Kidney epithelial cell (primary cell): ENCODE measurements around the gene NDST3. TPM values are rescaled to one million over a fixed set of nuclear protein-coding genes. Genes with fewer than 3 reads are reported as not detected.

Source experiments
- DNase-seq: peaks from one replicate; pipeline ENCODE4 v3.0.0-alpha.2; 2010; ENCODE audit warnings: low read depth
- H3K27me3 ChIP-seq: 2 replicates; pipeline ENCODE4 v1.6.0; 2011; ENCODE audit warnings: low read length; ENCODE audit not compliant: control insufficient read depth, insufficient read depth
- H3K36me3 ChIP-seq: 2 replicates; pipeline ENCODE4 v1.5.1; 2011; ENCODE audit warnings: low read length; ENCODE audit not compliant: control insufficient read depth, insufficient read depth
- H3K4me3 ChIP-seq: 2 replicates; pipeline ENCODE4 v1.5.1; 2011; ENCODE audit warnings: low read depth, mild to moderate bottlenecking, control low read depth, low read length
- CTCF ChIP-seq: IDR thresholded peaks from 2 replicates; pipeline ENCODE4 v1.5.1; 2011; ENCODE audit warnings: mild to moderate bottlenecking, moderate library complexity, low read length, control low read depth, inconsistent platforms; ENCODE audit not compliant: insufficient read depth, poor library complexity, severe bottlenecking
- total RNA-seq: library from RNA; depleted of rRNA; stranded (reverse); fragments of >200 nt; gene quantifications from 2 replicates; pipeline ENCODE4 v1.2.3, GENCODE V29; 2015

The NDST3 gene
- 0.41 and 0.71 TPM in 2 replicates for total RNA-seq

GRCh38 chr4:118034053-118034785 lies at the start of gene NDST3:
TSS of gene NDST3 (plus strand) at chr4:118034486. CDS start at chr4:118053911, 19,425 bp downstream.
- peak; percentile 55 for DNase-seq
- H3K27me3 ChIP-seq = no peaks in the 10 kb centered on the region
- H3K4me3 ChIP-seq = peak within 1 kb of the TSS; percentile 79
- peak; percentile 57 for TF ChIP-seq CTCF
- no peaks in the 10 kb centered on the region for H3K36me3 ChIP-seq

- H3K4me3 ChIP-seq = no peak overlapping the region
- no peak for TF ChIP-seq CTCF
- no peaks in the 10 kb centered on the region for H3K36me3 ChIP-seq
- no peaks in the 10 kb centered on the region for H3K27me3 ChIP-seq
- DNase-seq = no peak
Observed at GRCh38 chr4:117986321-117986720, 48.0 kb upstream of the NDST3 start.

GRCh38 chr4:117987464-117987863 lies 46.8 kb upstream of the NDST3 start:
- DNase-seq = no peak
- Histone ChIP-seq H3K36me3 (no peaks in the 10 kb centered on the region), H3K4me3 (no peak overlapping the region), H3K27me3 (no peaks in the 10 kb centered on the region)
- TF ChIP-seq CTCF = no peak

- no peak for TF ChIP-seq CTCF
- no peak for DNase-seq
- Histone ChIP-seq H3K36me3 (no peaks in the 10 kb centered on the region), H3K4me3 (no peak overlapping the region), H3K27me3 (no peaks in the 10 kb centered on the region)
Observed at GRCh38 chr4:117996891-117997290, 37.4 kb upstream of the NDST3 start.

- no peak for DNase-seq
- Histone ChIP-seq H3K4me3 (no peak overlapping the region), H3K27me3 (no peaks in the 10 kb centered on the region), H3K36me3 (no peaks in the 10 kb centered on the region)
- TF ChIP-seq CTCF = no peak
Observed at GRCh38 chr4:118004088-118004487, 30.2 kb upstream of the NDST3 start.

- no peak overlapping the region for H3K4me3 ChIP-seq
- no peak for TF ChIP-seq CTCF
- no peak for DNase-seq
- H3K27me3 ChIP-seq = no peaks in the 10 kb centered on the region
- H3K36me3 ChIP-seq = no peaks in the 10 kb centered on the region
Observed at GRCh38 chr4:118005883-118006282, 28.4 kb upstream of the NDST3 start.
